HepG2 (cell line): ENCODE results near the gene SGCD.

ENCODE experiments used
- ARNTL ChIP-seq: sonication (generic); formaldehyde crosslinking; IDR thresholded peaks from 2 replicates; pipeline ENCODE4 v1.4.0; 2020; ENCODE audit warnings: mild to moderate bottlenecking, missing genetic modification reagents
- SRF ChIP-seq: IDR thresholded peaks from 2 replicates; pipeline ENCODE4 v1.6.1; 2011; ENCODE audit warnings: mild to moderate bottlenecking, low read depth, low read length, moderate library complexity
- U2AF1 ChIP-seq: fragments of 200-400 bp; formaldehyde crosslinking; optimal IDR thresholded peaks from 2 replicates; pipeline ENCODE3; 2017; ENCODE audit warnings: mild to moderate bottlenecking, low read depth, low read length

DNA sequence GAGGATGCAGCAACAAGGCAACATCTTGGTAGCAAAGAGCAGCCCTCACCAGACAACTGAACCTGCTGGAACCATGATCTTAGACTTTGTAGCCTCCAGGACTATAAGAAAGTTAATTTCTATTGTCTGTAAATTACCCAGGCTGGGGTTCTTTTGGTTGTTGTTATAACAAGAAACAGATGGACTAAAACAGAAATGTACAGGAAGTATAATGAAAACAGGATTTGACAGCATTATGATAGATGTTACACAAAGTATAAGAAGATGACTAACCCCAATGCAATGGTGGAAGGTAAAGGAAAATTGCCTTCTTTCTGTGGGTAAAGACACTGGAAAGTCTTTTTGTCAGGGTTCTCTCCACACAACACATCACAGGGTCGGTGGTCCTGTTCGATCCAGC, 204.2 kb downstream of the SGCD start:
- TF ChIP-seq ARNTL (CRISPR knock-in tag): no peak
- TF ChIP-seq U2AF1: no peak
- TF ChIP-seq SRF: no peak
